Measurements from ENCODE around the gene PRKAG2.

The PRKAG2 gene

GRCh38 chr7:151775547-151776443 lies 101.1 kb downstream of the PRKAG2 start:
- WGBS, 2 experiments (ENCODE audit: insufficient coverage in 2 of 2): 97% methylated on average over 12 to 13 of the region's 14 CpGs

GRCh38 chr7:151774951-151775350 lies 102.0 kb downstream of the PRKAG2 start:
- no peak overlapping the region for H3K4me3 ChIP-seq (ENCODE audit: extremely low read depth, insufficient read depth, low read length, poor library complexity, severe bottlenecking)
- no peaks in the 10 kb centered on the region for H3K36me3 ChIP-seq (ENCODE audit: control insufficient read depth, insufficient read depth, low read length)
- no peak overlapping the region for H3K27ac ChIP-seq (ENCODE audit: low read depth, low read length, severe bottlenecking)
- 97% methylated on average over 6 to 8 of the region's 8 CpGs for WGBS, 2 experiments (ENCODE audit: insufficient coverage in 2 of 2)
- H3K4me1 ChIP-seq (ENCODE audit: control insufficient read depth, insufficient read depth, low read length, poor library complexity, severe bottlenecking): no peaks in the 10 kb centered on the region
- peaks cover 3% of the 10 kb centered on the region for H3K9me3 ChIP-seq (ENCODE audit: control insufficient read depth, low read length)

More at GRCh38 chr7:151775547-151776443, 101.1 kb downstream of the PRKAG2 start:
- peak overlapping the region; percentile 5 for H3K27ac ChIP-seq (ENCODE audit: low read depth, low read length, severe bottlenecking)
- peaks cover 3% of the 10 kb centered on the region for H3K9me3 ChIP-seq (ENCODE audit: control insufficient read depth, low read length)
- H3K4me1 ChIP-seq (ENCODE audit: control insufficient read depth, insufficient read depth, low read length, poor library complexity, severe bottlenecking): no peaks in the 10 kb centered on the region
- H3K36me3 ChIP-seq (ENCODE audit: control insufficient read depth, insufficient read depth, low read length): no peaks in the 10 kb centered on the region
- H3K4me3 ChIP-seq (ENCODE audit: extremely low read depth, insufficient read depth, low read length, poor library complexity, severe bottlenecking): no peak overlapping the region

GRCh38 chr7:151773797-151774196 lies 103.1 kb downstream of the PRKAG2 start:
- 88 to 90% methylated on average over 9 of the region's 9 CpGs for WGBS, 2 experiments (ENCODE audit: insufficient coverage in 2 of 2)
- no peaks in the 10 kb centered on the region for H3K4me1 ChIP-seq (ENCODE audit: control insufficient read depth, insufficient read depth, low read length, poor library complexity, severe bottlenecking)
- H3K27ac ChIP-seq (ENCODE audit: low read depth, low read length, severe bottlenecking): no peak overlapping the region
- no peak overlapping the region for H3K4me3 ChIP-seq (ENCODE audit: extremely low read depth, insufficient read depth, low read length, poor library complexity, severe bottlenecking)
- no peaks in the 10 kb centered on the region for H3K36me3 ChIP-seq (ENCODE audit: control insufficient read depth, insufficient read depth, low read length)
- H3K9me3 ChIP-seq (ENCODE audit: control insufficient read depth, low read length): peaks cover 3% of the 10 kb centered on the region

GRCh38 chr7:151770232-151770631 lies 106.7 kb downstream of the PRKAG2 start:
- Histone ChIP-seq H3K27ac (ENCODE audit: low read depth, low read length, severe bottlenecking) (no peak overlapping the region), H3K4me3 (ENCODE audit: extremely low read depth, insufficient read depth, low read length, poor library complexity, severe bottlenecking) (no peak overlapping the region), H3K36me3 (ENCODE audit: control insufficient read depth, insufficient read depth, low read length) (no peaks in the 10 kb centered on the region), H3K4me1 (ENCODE audit: control insufficient read depth, insufficient read depth, low read length, poor library complexity, severe bottlenecking) (no peaks in the 10 kb centered on the region), H3K9me3 (ENCODE audit: control insufficient read depth, low read length) (no peaks in the 10 kb centered on the region)
- WGBS, 2 experiments (ENCODE audit: insufficient coverage in 2 of 2): 90 to 93% methylated on average over 4 of the region's 4 CpGs

- no peaks in the 10 kb centered on the region for H3K9me3 ChIP-seq (ENCODE audit: control insufficient read depth, low read length)
- H3K27ac ChIP-seq (ENCODE audit: low read depth, low read length, severe bottlenecking): no peak overlapping the region
- no peaks in the 10 kb centered on the region for H3K4me1 ChIP-seq (ENCODE audit: control insufficient read depth, insufficient read depth, low read length, poor library complexity, severe bottlenecking)
- no peaks in the 10 kb centered on the region for H3K36me3 ChIP-seq (ENCODE audit: control insufficient read depth, insufficient read depth, low read length)
- WGBS, 2 experiments (ENCODE audit: insufficient coverage in 2 of 2): 90 to 95% methylated on average over 8 to 11 of the region's 11 CpGs
- H3K4me3 ChIP-seq (ENCODE audit: extremely low read depth, insufficient read depth, low read length, poor library complexity, severe bottlenecking): no peak overlapping the region
Observed at GRCh38 chr7:151769188-151769821, 107.6 kb downstream of the PRKAG2 start.

- Histone ChIP-seq H3K36me3 (ENCODE audit: control insufficient read depth, insufficient read depth, low read length) (no peaks in the 10 kb centered on the region), H3K4me3 (ENCODE audit: extremely low read depth, insufficient read depth, low read length, poor library complexity, severe bottlenecking) (no peak overlapping the region), H3K4me1 (ENCODE audit: control insufficient read depth, insufficient read depth, low read length, poor library complexity, severe bottlenecking) (no peaks in the 10 kb centered on the region), H3K27ac (ENCODE audit: low read depth, low read length, severe bottlenecking) (no peak overlapping the region), H3K9me3 (ENCODE audit: control insufficient read depth, low read length) (no peaks in the 10 kb centered on the region)
- 93 to 94% methylated on average over 2 of the region's 2 CpGs for WGBS, 2 experiments (ENCODE audit: insufficient coverage in 2 of 2)
Observed at GRCh38 chr7:151768805-151769187, 108.1 kb downstream of the PRKAG2 start.

GRCh38 chr7:151767557-151767956 lies 109.4 kb downstream of the PRKAG2 start:
- Histone ChIP-seq H3K4me1 (ENCODE audit: control insufficient read depth, insufficient read depth, low read length, poor library complexity, severe bottlenecking) (no peaks in the 10 kb centered on the region), H3K4me3 (ENCODE audit: extremely low read depth, insufficient read depth, low read length, poor library complexity, severe bottlenecking) (no peak overlapping the region), H3K27ac (ENCODE audit: low read depth, low read length, severe bottlenecking) (no peak overlapping the region), H3K9me3 (ENCODE audit: control insufficient read depth, low read length) (no peaks in the 10 kb centered on the region), H3K36me3 (ENCODE audit: control insufficient read depth, insufficient read depth, low read length) (no peaks in the 10 kb centered on the region)
- 89 to 100% methylated on average over 4 of the region's 4 CpGs for WGBS, 2 experiments (ENCODE audit: insufficient coverage in 2 of 2)

GRCh38 chr7:151764056-151764920 lies 112.6 kb downstream of the PRKAG2 start:
- H3K4me1 ChIP-seq (ENCODE audit: control insufficient read depth, insufficient read depth, low read length, poor library complexity, severe bottlenecking): no peaks in the 10 kb centered on the region
- H3K36me3 ChIP-seq (ENCODE audit: control insufficient read depth, insufficient read depth, low read length): no peaks in the 10 kb centered on the region
- H3K9me3 ChIP-seq (ENCODE audit: control insufficient read depth, low read length): no peaks in the 10 kb centered on the region
- WGBS, 2 experiments (ENCODE audit: insufficient coverage in 2 of 2): 90 to 93% methylated on average over 6 to 11 of the region's 13 CpGs
- H3K4me3 ChIP-seq (ENCODE audit: extremely low read depth, insufficient read depth, low read length, poor library complexity, severe bottlenecking): no peak overlapping the region
- no peak overlapping the region for H3K27ac ChIP-seq (ENCODE audit: low read depth, low read length, severe bottlenecking)

GRCh38 chr7:151763420-151763984 lies 113.4 kb downstream of the PRKAG2 start:
- Histone ChIP-seq H3K9me3 (ENCODE audit: control insufficient read depth, low read length) (no peaks in the 10 kb centered on the region), H3K4me3 (ENCODE audit: extremely low read depth, insufficient read depth, low read length, poor library complexity, severe bottlenecking) (no peak overlapping the region), H3K27ac (ENCODE audit: low read depth, low read length, severe bottlenecking) (no peak overlapping the region), H3K36me3 (ENCODE audit: control insufficient read depth, insufficient read depth, low read length) (no peaks in the 10 kb centered on the region), H3K4me1 (ENCODE audit: control insufficient read depth, insufficient read depth, low read length, poor library complexity, severe bottlenecking) (no peaks in the 10 kb centered on the region)
- WGBS, 2 experiments (ENCODE audit: insufficient coverage in 2 of 2): 90% methylated on average over 11 to 13 of the region's 13 CpGs

GRCh38 chr7:151762583-151763245 lies 114.2 kb downstream of the PRKAG2 start:
- Histone ChIP-seq H3K27ac (ENCODE audit: low read depth, low read length, severe bottlenecking) (no peak overlapping the region), H3K4me3 (ENCODE audit: extremely low read depth, insufficient read depth, low read length, poor library complexity, severe bottlenecking) (no peak overlapping the region), H3K9me3 (ENCODE audit: control insufficient read depth, low read length) (no peaks in the 10 kb centered on the region), H3K4me1 (ENCODE audit: control insufficient read depth, insufficient read depth, low read length, poor library complexity, severe bottlenecking) (peaks cover 3% of the 10 kb centered on the region), H3K36me3 (ENCODE audit: control insufficient read depth, insufficient read depth, low read length) (no peaks in the 10 kb centered on the region)
- 71 to 80% methylated on average over 17 of the region's 18 CpGs for WGBS, 2 experiments (ENCODE audit: insufficient coverage in 2 of 2)
